Left kidney (tissue), 2 donors: Measurements from ENCODE around the gene PRSS50. TPM values are rescaled to one million over a fixed set of nuclear protein-coding genes. Genes with fewer than 3 reads are reported as not detected.

ENCODE experiments used
- DNase-seq: peaks from one replicate; pipeline ENCODE4 v3.0.0-alpha.2; 2013
- polyA plus RNA-seq: library from polyadenylated mRNA; unstranded; fragments of 120-200 nt; gene quantifications from one replicate; pipeline ENCODE4 v1.2.1, GENCODE V29; 2013; ENCODE audit not compliant: insufficient read length

The PRSS50 gene
- polyA plus RNA-seq, 1 donor: 3.2 TPM

DNA sequence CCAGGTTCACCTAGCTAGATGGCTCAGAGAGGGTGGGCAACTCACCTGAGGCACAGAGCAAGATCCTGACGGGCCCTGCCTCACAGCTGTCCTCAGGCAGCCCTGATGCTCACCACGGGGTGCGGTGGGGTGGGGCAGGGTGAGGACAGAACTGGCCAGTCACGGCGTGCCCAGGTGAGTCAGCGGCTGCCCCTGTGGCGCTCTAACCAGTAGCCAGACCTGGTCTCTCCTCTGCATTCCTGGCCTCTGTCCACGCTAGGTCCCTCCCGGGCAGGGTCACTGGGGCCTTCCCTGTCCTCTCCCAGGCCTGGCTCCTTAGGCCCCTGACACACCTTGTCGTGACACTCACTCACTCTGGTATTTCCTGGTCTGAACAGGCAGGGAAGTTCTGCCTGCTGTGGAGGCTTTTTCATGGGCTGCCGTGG, 25.1 kb downstream of the PRSS50 start:
- no peak for DNase-seq

DNA sequence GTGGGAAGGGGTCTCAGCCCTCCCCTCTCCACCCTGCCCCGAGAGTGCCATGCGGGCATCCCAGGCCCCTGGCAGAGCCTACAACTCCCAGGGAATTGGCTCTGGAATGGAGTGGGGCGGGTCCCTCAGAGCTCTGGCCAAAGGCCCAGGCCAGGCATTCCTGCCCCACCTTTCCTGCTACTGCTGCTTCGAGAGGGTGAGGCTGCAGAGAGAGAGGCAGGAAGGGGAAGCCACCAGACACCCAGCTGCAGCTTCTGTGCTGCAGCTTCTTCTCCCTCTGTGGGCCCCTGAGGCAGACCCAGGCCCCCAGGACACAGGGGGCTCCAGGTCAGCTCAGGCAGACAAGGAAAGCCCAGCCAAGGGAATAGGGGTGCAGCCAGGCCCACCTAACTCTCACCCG, 26.9 kb downstream of the PRSS50 start:
- DNase-seq: no peak

- no peak for DNase-seq
Measured at GRCh38 chr3:46685446-46685845, 32.2 kb downstream of the PRSS50 start.

DNA sequence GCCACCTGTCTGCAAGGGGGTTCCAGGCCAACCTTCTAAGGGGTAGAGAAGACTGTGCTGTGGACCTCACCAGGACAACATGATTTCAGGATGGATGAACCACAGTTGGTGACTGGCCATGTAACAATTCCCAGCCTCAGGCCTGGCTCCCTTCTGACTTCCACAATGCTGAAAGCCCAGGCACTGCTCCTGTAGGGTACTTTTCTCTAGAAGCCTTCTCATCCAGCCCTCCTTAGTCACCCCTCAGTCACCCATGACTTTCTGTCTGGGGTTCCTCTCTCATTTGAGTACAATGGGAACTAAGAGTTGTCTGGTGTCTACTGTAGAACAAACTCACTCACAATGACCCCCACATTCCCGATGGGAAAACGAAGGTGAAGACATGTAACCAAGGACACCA, 32.8 kb downstream of the PRSS50 start:
- DNase-seq: no peak

DNA sequence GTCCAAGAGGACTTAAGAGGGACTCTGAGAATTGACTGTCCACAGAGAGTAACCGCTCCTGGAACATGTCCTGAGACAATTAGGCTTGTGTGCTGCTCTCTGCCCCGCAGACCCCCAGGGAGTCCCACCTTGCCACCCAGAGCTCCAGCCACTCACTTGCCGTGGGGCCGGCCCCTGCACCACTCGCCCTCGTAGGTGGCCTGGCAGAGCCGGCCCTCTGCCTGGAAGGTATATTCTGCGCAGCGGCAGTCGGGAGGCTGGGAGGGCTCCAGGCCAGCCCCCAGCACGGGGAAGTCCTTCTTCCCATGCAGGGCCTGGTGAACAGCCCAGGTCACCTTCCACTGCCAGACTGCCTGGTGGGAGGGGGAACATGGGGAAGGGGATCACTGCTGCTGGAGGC, 34.7 kb downstream of the PRSS50 start:
- DNase-seq: no peak

GRCh38 chr3:46681856-46682540, 35.7 kb downstream of the PRSS50 start:
- no peak for DNase-seq

DNA sequence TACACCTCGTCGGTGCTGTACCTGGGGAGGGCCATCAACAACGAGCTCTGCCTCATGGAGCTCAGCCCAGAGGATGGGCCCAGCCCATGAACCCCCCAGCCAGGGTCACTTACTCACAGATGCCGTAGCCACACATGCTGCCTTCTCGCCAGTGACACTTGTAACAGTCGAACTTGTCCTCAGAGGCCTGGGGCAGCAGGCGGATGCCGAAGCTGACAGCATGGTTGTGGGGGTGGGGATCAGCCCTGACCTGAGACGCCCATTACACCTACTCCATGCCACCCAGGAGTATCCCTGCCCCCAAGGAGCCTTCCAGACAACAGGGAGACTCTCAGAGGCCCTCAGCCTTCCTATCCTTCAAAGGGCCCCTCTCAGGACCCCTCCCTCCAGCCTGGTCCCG, 36.3 kb downstream of the PRSS50 start:
- no peak for DNase-seq

GRCh38 chr3:46680298-46680826, 37.3 kb downstream of the PRSS50 start:
- no peak for DNase-seq

DNA sequence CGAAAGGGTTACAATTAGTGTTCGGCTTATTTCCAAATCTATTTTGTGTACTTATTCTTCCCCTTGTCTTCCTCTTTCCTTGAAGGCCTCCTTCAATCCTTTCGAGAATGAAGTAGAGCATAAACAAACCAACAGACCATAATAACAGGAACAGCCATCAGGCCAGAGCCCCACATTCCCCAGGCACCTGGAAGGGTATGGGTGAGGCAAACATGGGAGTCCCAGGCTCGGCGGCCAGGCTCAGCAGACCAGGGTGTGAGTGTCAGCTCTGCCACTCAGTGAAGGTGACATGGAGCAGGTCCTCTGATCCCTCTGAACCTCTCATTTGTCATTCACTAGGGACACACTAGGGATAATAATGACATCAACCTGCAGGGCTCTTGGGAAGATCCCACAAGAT, 38.0 kb downstream of the PRSS50 start:
- no peak for DNase-seq

DNA sequence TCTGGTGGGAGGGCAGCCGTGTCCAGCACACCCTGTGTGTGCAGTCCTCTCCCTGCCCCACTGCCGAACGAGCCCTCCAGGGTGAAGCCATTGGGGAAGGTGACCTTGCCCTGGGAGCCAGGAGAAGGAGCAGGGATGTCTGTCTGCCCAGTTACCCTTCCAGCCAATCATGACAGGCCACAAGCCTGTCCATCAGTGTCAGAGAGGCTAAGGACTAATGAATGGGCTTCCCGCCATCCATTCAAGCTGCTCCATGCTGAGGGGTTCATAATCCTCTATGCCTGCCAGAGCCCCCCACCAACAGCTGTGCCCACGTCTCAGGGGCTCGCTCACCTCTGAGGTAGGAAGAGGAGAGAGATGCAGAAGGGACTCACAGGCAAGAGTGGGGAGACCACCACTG, 39.4 kb downstream of the PRSS50 start:
- no peak for DNase-seq

- no peak for DNase-seq
Measured at GRCh38 chr3:46677411-46677726, 40.3 kb downstream of the PRSS50 start.

- DNase-seq: no peak
Measured at GRCh38 chr3:46676601-46677410, 40.9 kb downstream of the PRSS50 start.

- DNase-seq: no peak
Measured at GRCh38 chr3:46675843-46676567, 41.7 kb downstream of the PRSS50 start.

DNA sequence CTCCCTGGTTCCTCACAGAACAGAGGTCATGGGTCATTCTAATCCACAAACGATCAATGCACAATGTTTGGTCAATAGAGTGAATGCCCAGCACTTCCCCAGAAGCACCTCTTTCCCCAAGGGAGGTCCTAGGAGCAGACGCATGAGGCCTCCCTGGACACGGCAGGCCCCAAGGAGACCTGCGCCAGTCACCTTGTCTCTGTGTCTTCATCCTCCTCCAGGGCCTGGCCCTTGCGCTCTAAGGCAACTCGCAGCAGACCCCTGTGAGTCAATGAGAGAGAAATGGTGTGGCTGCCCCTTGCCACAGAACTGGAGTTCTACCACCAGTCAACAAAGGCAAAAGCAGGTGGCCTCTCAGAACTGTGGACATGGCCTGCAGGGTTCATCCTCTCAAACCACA, 42.2 kb downstream of the PRSS50 start:
- DNase-seq: no peak

- DNase-seq: no peak
Measured at GRCh38 chr3:46674031-46674845, 43.4 kb downstream of the PRSS50 start.

DNA sequence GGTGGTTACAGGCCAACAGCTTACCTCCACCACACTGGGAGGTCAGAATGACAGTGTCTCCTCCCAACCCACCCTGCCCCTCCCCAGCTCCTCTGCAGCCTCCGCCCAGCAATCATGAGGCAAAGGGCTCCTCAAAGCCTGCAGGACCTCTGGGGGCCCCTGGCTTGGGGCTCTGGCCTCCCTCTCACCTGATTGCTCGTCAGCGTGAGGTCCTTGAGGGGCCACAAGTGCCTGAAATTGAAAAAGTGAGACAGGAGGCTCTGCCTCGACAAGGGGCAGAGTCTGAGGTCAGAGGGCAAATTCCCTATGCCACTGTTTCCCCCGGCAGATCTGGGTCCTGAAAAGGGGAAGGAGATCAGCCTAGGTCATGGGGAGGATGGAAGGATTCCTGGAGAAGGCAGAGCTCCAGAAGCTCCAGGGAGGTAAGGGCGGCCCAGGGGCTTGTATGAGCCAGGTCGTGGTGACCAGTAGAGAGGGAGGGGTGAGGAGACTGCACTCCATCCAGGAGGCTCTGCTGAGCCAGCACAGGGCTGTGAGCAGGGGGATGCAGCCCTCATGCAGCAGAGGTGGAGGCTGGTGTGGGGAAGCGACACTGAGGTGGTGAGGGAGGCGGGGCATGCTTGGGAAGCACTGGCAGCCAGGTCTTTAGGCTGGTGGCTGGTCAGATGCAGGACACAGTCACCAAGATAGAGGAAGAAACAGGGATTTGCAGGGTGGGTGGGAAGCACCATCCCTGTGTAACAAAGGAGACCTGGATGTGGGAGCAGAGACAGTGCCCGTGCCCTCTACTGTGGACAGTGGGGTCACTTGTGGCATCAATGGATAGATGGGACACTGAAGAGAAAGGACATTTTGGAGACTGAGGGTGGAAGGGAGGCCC, 44.3 kb downstream of the PRSS50 start:
- no peak for DNase-seq

- no peak for DNase-seq
Measured at GRCh38 chr3:46672349-46672695, 45.3 kb downstream of the PRSS50 start.

DNA sequence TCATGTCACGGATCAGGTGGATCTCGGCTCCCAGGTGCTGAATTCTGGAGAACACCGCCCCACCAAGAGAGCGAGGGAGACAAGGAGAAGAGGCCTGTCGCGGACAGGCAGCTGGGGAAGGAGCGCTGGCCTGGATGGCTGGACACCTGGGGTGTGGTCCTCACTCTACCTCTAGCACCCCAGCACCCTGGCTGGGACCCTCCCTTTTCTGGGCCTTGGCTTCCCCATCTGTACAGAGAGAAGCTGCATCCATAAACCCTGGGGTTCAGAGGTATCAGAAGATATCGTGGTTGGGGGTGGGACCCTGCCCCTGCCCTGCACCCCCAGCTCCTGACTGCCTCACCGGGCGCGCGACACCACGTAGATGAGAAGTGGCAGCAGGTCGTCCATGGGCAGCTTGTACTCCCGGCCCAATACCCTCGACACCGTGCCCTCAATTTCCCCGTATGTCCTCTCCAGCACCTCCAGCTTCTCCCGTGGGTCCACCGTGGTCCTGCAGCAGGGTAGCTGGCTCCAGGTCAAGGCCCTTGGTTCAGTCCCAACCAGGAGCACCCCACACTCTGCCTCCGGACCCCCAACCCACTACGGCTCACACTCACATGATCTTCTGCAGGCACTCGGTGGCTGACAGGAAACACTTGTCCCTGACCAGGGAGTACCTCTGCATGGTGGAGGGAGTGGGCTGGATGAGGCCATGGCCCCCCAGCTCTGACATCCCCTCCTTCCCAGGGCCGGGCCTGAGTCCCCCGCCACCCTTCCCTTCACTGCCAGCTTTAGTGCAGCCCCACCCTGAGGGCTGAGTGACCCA, 45.9 kb downstream of the PRSS50 start:
- DNase-seq: no peak

DNA sequence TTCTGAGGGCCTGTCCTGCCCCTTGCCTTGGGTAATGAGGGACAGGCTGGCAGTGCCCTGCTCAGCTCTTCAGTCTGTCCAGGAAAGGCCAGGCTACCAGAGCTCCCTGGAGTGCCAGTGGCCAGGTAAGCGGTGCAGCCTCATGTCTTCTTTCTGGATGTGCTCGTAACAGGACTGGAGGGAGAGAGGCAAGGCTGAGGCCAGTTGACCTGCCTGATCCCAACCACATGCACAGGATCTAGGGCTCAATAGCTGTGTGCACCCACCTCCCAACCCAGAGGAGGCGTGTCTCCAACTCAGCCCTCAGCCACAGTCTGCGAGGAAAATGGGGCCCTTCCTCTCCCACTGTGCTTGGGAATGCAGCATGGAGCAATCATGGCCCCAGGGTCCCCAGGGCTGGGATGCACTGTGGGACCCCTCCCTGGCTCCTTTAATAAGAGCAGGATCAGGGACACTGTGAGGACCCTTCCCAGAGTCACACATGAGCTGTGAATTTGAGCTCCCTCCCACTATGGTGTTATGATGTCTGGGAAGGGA, 46.7 kb downstream of the PRSS50 start:
- DNase-seq: no peak
